Cardiac muscle cell (in vitro differentiated cells and primary cell): ENCODE data around the gene MAGOH. TPM values are rescaled to one million over a fixed set of nuclear protein-coding genes. Genes with fewer than 3 reads are reported as not detected.

Experiments used
- DNase-seq, 2 donors: peaks; one replicate each; pipeline versions ENCODE4 v3.0.0 to v3.0.0-alpha.2; 2010 to 2017; ENCODE audit warnings: low read depth in 1 of 2, low spot score in 1 of 2
- H3K27ac ChIP-seq: fragments of 200-600 bp; sonication (generic); 2 replicates; pipeline ENCODE4 v1.5.1; 2016
- H3K27me3 ChIP-seq: fragments of 200-600 bp; sonication (generic); 2 replicates; pipeline ENCODE4 v1.6.0; 2016; ENCODE audit warnings: control low read depth
- H3K36me3 ChIP-seq: fragments of 200-600 bp; sonication (generic); 2 replicates; pipeline ENCODE4 v1.5.1; 2016; ENCODE audit warnings: control low read depth
- H3K4me1 ChIP-seq: fragments of 200-600 bp; sonication (generic); 2 replicates; pipeline ENCODE4 v1.8.1; 2017; ENCODE audit warnings: low read depth, mild to moderate bottlenecking, mixed run types
- H3K4me3 ChIP-seq: fragments of 200-600 bp; sonication (generic); 2 replicates; pipeline ENCODE4 v1.5.1; 2016; ENCODE audit warnings: mild to moderate bottlenecking
- H3K9me3 ChIP-seq: fragments of 200-600 bp; sonication (generic); 2 replicates; pipeline ENCODE4 v1.5.1; 2017; ENCODE audit warnings: low read depth, mild to moderate bottlenecking, control low read depth
- CTCF ChIP-seq: IDR thresholded peaks from 2 replicates; pipeline ENCODE4 v1.5.1; 2012; ENCODE audit warnings: low read depth, mild to moderate bottlenecking, low read length
- polyA plus RNA-seq: library from polyadenylated mRNA; unstranded; fragments of >200 nt; fragmentation: Nextera tagmentation; extraction: Ambion mirVana; gene quantifications from 2 replicates; pipeline ENCODE4 v1.2.1, GENCODE V29; 2016
- total RNA-seq: library from RNA; depleted of rRNA; stranded (reverse); fragments of >200 nt; gene quantifications from 2 replicates; pipeline ENCODE4 v1.2.3, GENCODE V29; 2016

The MAGOH gene
- total and polyA plus RNA-seq, 2 experiments from 2014 or later = 24.6 to 36.6 TPM

- H3K9me3 ChIP-seq = no peaks in the 10 kb centered on the region
- peak; percentile 19 for TF ChIP-seq CTCF
These were observed 27.7 kb upstream of the MAGOH start for GRCh38 chr1:53266038-53266437.

GRCh38 chr1:53265581-53265980 lies 27.3 kb upstream of the MAGOH start:
- no peak overlapping the region for H3K27ac ChIP-seq
- DNase-seq = no peak
- no peaks in the 10 kb centered on the region for H3K4me1 ChIP-seq
- no peak overlapping the region for H3K4me3 ChIP-seq
- H3K36me3 ChIP-seq = no peaks in the 10 kb centered on the region
- H3K9me3 ChIP-seq = no peaks in the 10 kb centered on the region
- no peaks in the 10 kb centered on the region for H3K27me3 ChIP-seq
- TF ChIP-seq CTCF = no peak

More at GRCh38 chr1:53266038-53266437, 27.7 kb upstream of the MAGOH start:
- Histone ChIP-seq H3K27me3 (no peaks in the 10 kb centered on the region), H3K36me3 (no peaks in the 10 kb centered on the region), H3K27ac (no peak overlapping the region), H3K4me3 (no peak overlapping the region), H3K4me1 (no peaks in the 10 kb centered on the region)
- peak in 1 of 2 donors; percentile 15 for DNase-seq

GRCh38 chr1:53264048-53264447 lies 25.7 kb upstream of the MAGOH start:
- no peak for DNase-seq
- no peaks in the 10 kb centered on the region for H3K36me3 ChIP-seq
- no peaks in the 10 kb centered on the region for H3K4me1 ChIP-seq
- no peak overlapping the region for H3K27ac ChIP-seq
- TF ChIP-seq CTCF = no peak
- H3K9me3 ChIP-seq = no peaks in the 10 kb centered on the region
- no peaks in the 10 kb centered on the region for H3K27me3 ChIP-seq
- H3K4me3 ChIP-seq = no peak overlapping the region

- Histone ChIP-seq H3K36me3 (no peaks in the 10 kb centered on the region), H3K27ac (no peak overlapping the region)
These were observed 23.7 kb upstream of the MAGOH start for GRCh38 chr1:53262000-53262399.

GRCh38 chr1:53260631-53261247 lies 22.4 kb upstream of the MAGOH start:
- no peak for DNase-seq
- H3K27me3 ChIP-seq = no peaks in the 10 kb centered on the region
- H3K4me3 ChIP-seq = no peak overlapping the region
- H3K9me3 ChIP-seq = no peaks in the 10 kb centered on the region
- H3K27ac ChIP-seq = no peak overlapping the region
- no peak for TF ChIP-seq CTCF
- H3K4me1 ChIP-seq = peaks cover 17% of the 10 kb centered on the region
- no peaks in the 10 kb centered on the region for H3K36me3 ChIP-seq

More at GRCh38 chr1:53262000-53262399, 23.7 kb upstream of the MAGOH start:
- Histone ChIP-seq H3K9me3 (no peaks in the 10 kb centered on the region), H3K4me1 (peaks cover 10% of the 10 kb centered on the region), H3K4me3 (no peak overlapping the region), H3K27me3 (no peaks in the 10 kb centered on the region)
- no peak for TF ChIP-seq CTCF
- no peak for DNase-seq
